Psoas muscle (tissue), 8 donors: ENCODE results near the gene DTX4. TPM values are rescaled to one million over a fixed set of nuclear protein-coding genes. Genes with fewer than 3 reads are reported as not detected.

ENCODE experiments used
- ATAC-seq, 4 donors: fragments of 200-7000 bp; cut with Tn5 transposase; one replicate each; pipeline ENCODE4 v1.9.1; 2020; ENCODE audit warnings: moderate library complexity in 3 of 4, mild to moderate bottlenecking in 2 of 4
- DNase-seq, 2 donors: peaks; one replicate each; pipeline ENCODE4 v3.0.0-alpha.2; 2020
- H3K27ac ChIP-seq: fragments of 200-600 bp; one replicate; pipeline ENCODE4 v1.8.0; 2022
- H3K27me3 ChIP-seq, 3 donors: fragments of 200-600 bp in 1 of 3; one replicate each; pipeline versions ENCODE4 v1.6.1 to v1.8.0; 2013 to 2022; ENCODE audit warnings: low read length in 2 of 3, mild to moderate bottlenecking in 2 of 3, moderate library complexity in 1 of 3; ENCODE audit not compliant: insufficient read depth in 3 of 3
- H3K36me3 ChIP-seq, 2 donors: fragments of 200-600 bp in 1 of 2; one replicate each; pipeline versions ENCODE4 v1.6.1 to v1.8.0; 2013 to 2022; ENCODE audit warnings: low read depth in 1 of 2, mild to moderate bottlenecking in 1 of 2, moderate library complexity in 1 of 2; ENCODE audit not compliant: insufficient read depth in 1 of 2
- H3K4me1 ChIP-seq: fragments of 200-600 bp; one replicate; pipeline ENCODE4 v1.8.0; 2022
- H3K4me3 ChIP-seq: fragments of 200-600 bp; one replicate; pipeline ENCODE4 v1.8.0; 2022; ENCODE audit warnings: mild to moderate bottlenecking
- H3K9me3 ChIP-seq: fragments of 200-600 bp; one replicate; pipeline ENCODE4 v1.8.0; 2022
- CTCF ChIP-seq: fragments of 200-600 bp; IDR thresholded peaks from one replicate; pipeline ENCODE4 v1.8.0; 2022; ENCODE audit warnings: antibody characterized with exemption
- WGBS, 3 donors: extraction: QIAGEN DNeasy Blood & Tissue Kit; methylation state at CpG; one replicate each; pipeline versions ENCODE4 v1.1.6 to v1.1.7; 2013; 5-methylcytosine and 5-hydroxymethylcytosine counted together
- intact Hi-C, 2 donors: fragments of 100-400 bp; cut with DNase I; formaldehyde crosslinking; loops; one replicate each; pipeline versions ENCODE4 v1.11.0 to v1.14.2; 2022
- polyA plus RNA-seq, 3 donors: library from polyadenylated mRNA; stranded (reverse); fragments of 200-250 nt; gene quantifications; one replicate each; pipeline ENCODE4 v1.2.3, GENCODE V29; 2013
- total RNA-seq, 4 donors: library from RNA; stranded (reverse); fragmentation: NEBNext Ultra II Directional in 2 of 4; extraction: Animal tissue kit (Norgen Biotek cat#: 25700) in 2 of 4; gene quantifications; one replicate each; pipeline versions ENCODE4 v1.2.1 to v1.2.4, GENCODE V29; 2021 to 2023
- donor health status: healthy with polysubstance abuse.
- donor health status: DM: no; HTN: no; CAD: no; lungs with moderate emphysema.
- donor health status: Bipolar disorder and iron deficiency.
- donor health status: healthy.
- donor health status: DM: yes; HTN: yes; CAD: no.
- donor health status: DM: no; HTN: no; CAD: no.
- donor health status: DM: no; HTN: no; CAD: no.
- donor health status: DM: yes; HTN: yes; CAD: no.

Gene DTX4
- total and polyA plus RNA-seq, 7 donors = 0.46 to 2.7 (median 1.2) TPM

- ATAC-seq (no peak), DNase-seq (no peak)
- Histone ChIP-seq H3K4me1 (no peaks in the 10 kb centered on the region), H3K9me3 (no peaks in the 10 kb centered on the region), H3K27me3 (no peaks in the 10 kb centered on the region), H3K36me3 (no peaks in the 10 kb centered on the region), H3K27ac (no peak overlapping the region), H3K4me3 (no peak overlapping the region)
- intact Hi-C loops = no loop called here
- no peak for TF ChIP-seq CTCF
- 73 to 81% (median 74%) methylated on average over 1 of the region's 1 CpG for WGBS, 3 donors
Measured at GRCh38 chr11:59243633-59244032, 71.7 kb downstream of the DTX4 start.

DNA sequence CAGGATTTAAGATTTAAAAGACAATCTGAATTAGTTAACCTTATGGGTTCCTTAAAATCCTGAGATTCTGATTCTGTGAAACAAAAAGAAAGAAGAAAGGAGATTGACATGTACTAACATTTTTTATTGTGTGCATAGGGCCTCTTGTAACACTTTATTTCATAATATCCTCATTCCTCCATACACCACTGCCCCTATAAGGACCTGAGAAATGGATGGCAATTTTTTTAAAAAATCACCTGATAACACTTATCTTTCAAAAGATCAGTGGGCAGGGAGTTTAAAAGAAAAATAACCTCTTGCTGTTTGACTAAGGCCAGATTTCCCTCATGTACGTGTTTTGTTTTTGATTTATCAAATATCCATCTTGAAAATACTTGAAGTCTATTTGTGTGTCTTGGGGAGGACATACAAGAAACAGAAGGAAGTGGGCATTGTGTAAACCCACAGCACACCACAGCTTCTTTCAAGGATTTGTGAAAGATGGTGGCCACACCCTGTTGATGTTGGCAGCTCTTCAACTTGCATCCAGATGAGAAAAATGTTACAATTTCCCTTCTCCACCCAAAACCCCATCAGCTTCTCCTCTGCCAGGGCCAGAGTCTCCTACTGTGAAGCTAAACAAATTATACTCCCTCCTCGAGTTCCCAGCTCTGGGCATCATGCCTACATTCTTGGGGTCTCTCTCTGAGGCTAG lies 75.7 kb downstream of the DTX4 start:
- no peak overlapping the region for H3K27ac ChIP-seq

DNA sequence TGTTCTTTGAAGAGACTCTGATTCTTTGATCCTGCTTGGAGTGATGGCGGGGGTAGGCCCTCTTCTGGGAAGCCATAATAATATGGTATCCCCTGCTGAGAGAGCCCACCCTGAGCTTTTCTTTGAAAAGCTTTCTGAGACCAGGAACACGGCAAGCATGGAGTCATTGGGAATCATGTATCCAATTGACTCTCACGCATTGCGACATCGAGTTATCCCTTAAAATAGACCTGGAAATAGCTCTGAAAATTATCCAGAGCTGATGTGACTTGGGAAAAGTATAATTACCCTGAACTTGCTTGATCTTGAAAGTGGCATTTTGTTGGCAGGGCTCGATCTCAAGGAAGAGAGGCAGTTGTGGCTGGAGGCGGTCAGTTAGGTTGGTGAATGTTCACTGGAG lies 77.6 kb downstream of the DTX4 start:
- Histone ChIP-seq H3K9me3 (no peaks in the 10 kb centered on the region), H3K27ac (no peak overlapping the region), H3K36me3 (no peaks in the 10 kb centered on the region), H3K27me3 (no peaks in the 10 kb centered on the region), H3K4me3 (no peak overlapping the region), H3K4me1 (no peaks in the 10 kb centered on the region)
- intact Hi-C loops = no loop called here
- no peak for TF ChIP-seq CTCF
- DNase-seq (no peak), ATAC-seq (no peak)
- 87 to 93% (median 93%) methylated on average over 7 of the region's 7 CpGs for WGBS, 3 donors

More for the DNA sequence above, 75.7 kb downstream of the DTX4 start:
- DNase-seq = peak in 1 of 2 donors; percentile 33
- intact Hi-C loops = no loop called here
- Histone ChIP-seq H3K4me1 (no peaks in the 10 kb centered on the region), H3K36me3 (no peaks in the 10 kb centered on the region), H3K9me3 (no peaks in the 10 kb centered on the region), H3K27me3 (no peaks in the 10 kb centered on the region), H3K4me3 (no peak overlapping the region)
- TF ChIP-seq CTCF = no peak
- WGBS, 3 donors = 13 to 20% (median 14%) methylated on average over 2 of the region's 2 CpGs
- ATAC-seq = peak in 1 of 4 donors; percentile 29

- DNase-seq (no peak), ATAC-seq (no peak)
- WGBS, 3 donors = 60 to 65% (median 62%) methylated on average over 2 of the region's 2 CpGs
- no peak overlapping the region for H3K27ac ChIP-seq
- no peak overlapping the region for H3K4me3 ChIP-seq
- H3K9me3 ChIP-seq = no peaks in the 10 kb centered on the region
- H3K27me3 ChIP-seq = no peaks in the 10 kb centered on the region
- intact Hi-C loops = no loop called here
- no peak for TF ChIP-seq CTCF
- no peaks in the 10 kb centered on the region for H3K36me3 ChIP-seq
- no peaks in the 10 kb centered on the region for H3K4me1 ChIP-seq
Measured at GRCh38 chr11:59253001-59253400, 81.1 kb downstream of the DTX4 start.

DNA sequence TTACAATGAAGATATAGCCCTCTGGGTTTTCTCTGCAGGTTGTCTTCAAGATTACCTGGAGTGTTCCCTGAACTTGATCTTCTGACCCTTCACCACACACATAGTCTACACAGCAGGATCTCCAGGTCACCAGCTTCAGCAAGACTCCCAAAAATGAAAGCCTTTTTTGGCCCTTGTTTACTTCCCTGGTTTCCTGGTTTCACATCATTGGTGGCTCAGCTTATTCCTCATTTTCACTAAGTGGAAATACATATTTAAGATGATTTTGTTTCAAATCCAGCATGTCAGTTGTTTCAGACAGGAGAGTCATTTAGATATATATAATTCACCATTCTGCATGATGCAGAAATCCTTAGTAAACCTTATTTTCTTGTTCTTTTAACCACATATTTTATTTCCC lies 82.4 kb downstream of the DTX4 start:
- TF ChIP-seq CTCF = no peak
- Histone ChIP-seq H3K27me3 (no peaks in the 10 kb centered on the region), H3K27ac (no peak overlapping the region), H3K4me1 (no peaks in the 10 kb centered on the region), H3K9me3 (no peaks in the 10 kb centered on the region), H3K4me3 (no peak overlapping the region), H3K36me3 (no peaks in the 10 kb centered on the region)
- intact Hi-C loops = no loop called here
- ATAC-seq = no peak
- no peak for DNase-seq
